ENCODE results near the gene UNC5C. TPM values are rescaled to one million over a fixed set of nuclear protein-coding genes. Genes with fewer than 3 reads are reported as not detected.

UNC5C gene
- total RNA-seq, 2 experiments from 2014 or later: not detected

GRCh38 chr4:95505799-95506198 lies 43.0 kb downstream of the UNC5C start:
- ChIA-PET POLR2A (no interaction called here), CTCF (no interaction called here)
- H3K9me3 ChIP-seq (ENCODE audit: control insufficient read depth in 1 of 2, insufficient read depth in 1 of 2, low read length in 2 of 2): no peaks in the 10 kb centered on the region
- TF ChIP-seq CTCF (IDR thresholded peaks at IDR 0.05): no peak
- H3K4me3 ChIP-seq (ENCODE audit: low read length): no peak overlapping the region
- H3K9me3 Mint-ChIP-seq: no peaks in the 10 kb centered on the region
- no peaks in the 10 kb centered on the region for H3K36me3 Mint-ChIP-seq (ENCODE audit: low read depth)
- no peaks in the 10 kb centered on the region for H3K27me3 Mint-ChIP-seq
- no peak overlapping the region for H3K27ac ChIP-seq (ENCODE audit: low read depth in 1 of 2, low read length in 2 of 2)
- no peak overlapping the region for H3K4me3 Mint-ChIP-seq
- no peaks in the 10 kb centered on the region for H3K4me1 ChIP-seq (ENCODE audit: insufficient read depth, low read length)
- H3K27ac Mint-ChIP-seq: no peak overlapping the region
- intact Hi-C loops (cut with DNase I, micrococcal nuclease): no loop called here
- no peaks in the 10 kb centered on the region for H3K27me3 ChIP-seq (ENCODE audit: control insufficient read depth in 1 of 2, insufficient read depth in 2 of 2, low read length in 2 of 2)
- H3K36me3 ChIP-seq (ENCODE audit: insufficient read depth, low read length): no peaks in the 10 kb centered on the region
- no peak for ATAC-seq (ENCODE audit: poor library complexity)
- DNase-seq: no peak
- no peaks in the 10 kb centered on the region for H3K4me1 Mint-ChIP-seq (ENCODE audit: low read depth)

GRCh38 chr4:95505151-95505550 lies 43.6 kb downstream of the UNC5C start:
- no peaks in the 10 kb centered on the region for H3K4me1 ChIP-seq (ENCODE audit: insufficient read depth, low read length)
- Mint-ChIP-seq H3K9me3 (no peaks in the 10 kb centered on the region), H3K27me3 (no peaks in the 10 kb centered on the region), H3K27ac (no peak overlapping the region), H3K4me3 (no peak overlapping the region), H3K4me1 (ENCODE audit: low read depth) (no peaks in the 10 kb centered on the region), H3K36me3 (ENCODE audit: low read depth) (no peaks in the 10 kb centered on the region)
- no peaks in the 10 kb centered on the region for H3K36me3 ChIP-seq (ENCODE audit: insufficient read depth, low read length)
- no peaks in the 10 kb centered on the region for H3K9me3 ChIP-seq (ENCODE audit: control insufficient read depth in 1 of 2, insufficient read depth in 1 of 2, low read length in 2 of 2)
- no peak for DNase-seq
- H3K27me3 ChIP-seq (ENCODE audit: control insufficient read depth in 1 of 2, insufficient read depth in 2 of 2, low read length in 2 of 2): no peaks in the 10 kb centered on the region
- CTCF ChIA-PET: no interaction called here
- no peak overlapping the region for H3K4me3 ChIP-seq (ENCODE audit: low read length)
- intact Hi-C loops (cut with DNase I, micrococcal nuclease): no loop called here
- TF ChIP-seq CTCF (IDR thresholded peaks at IDR 0.05): no peak
- H3K27ac ChIP-seq (ENCODE audit: low read depth in 1 of 2, low read length in 2 of 2): no peak overlapping the region
- no peak for ATAC-seq (ENCODE audit: poor library complexity)
- POLR2A ChIA-PET: no interaction called here

GRCh38 chr4:95504501-95504900 lies 44.3 kb downstream of the UNC5C start:
- ChIA-PET CTCF (no interaction called here), POLR2A (no interaction called here)
- Histone ChIP-seq H3K27ac (ENCODE audit: low read depth in 1 of 2, low read length in 2 of 2) (no peak overlapping the region), H3K36me3 (ENCODE audit: insufficient read depth, low read length) (no peaks in the 10 kb centered on the region), H3K27me3 (ENCODE audit: control insufficient read depth in 1 of 2, insufficient read depth in 2 of 2, low read length in 2 of 2) (no peaks in the 10 kb centered on the region), H3K4me3 (ENCODE audit: low read length) (no peak overlapping the region), H3K4me1 (ENCODE audit: insufficient read depth, low read length) (no peaks in the 10 kb centered on the region), H3K9me3 (ENCODE audit: control insufficient read depth in 1 of 2, insufficient read depth in 1 of 2, low read length in 2 of 2) (no peaks in the 10 kb centered on the region)
- DNase-seq (no peak), ATAC-seq (ENCODE audit: poor library complexity) (no peak)
- no peak for TF ChIP-seq CTCF (IDR thresholded peaks at IDR 0.05)
- Mint-ChIP-seq H3K36me3 (ENCODE audit: low read depth) (no peaks in the 10 kb centered on the region), H3K27me3 (no peaks in the 10 kb centered on the region), H3K4me1 (ENCODE audit: low read depth) (no peaks in the 10 kb centered on the region), H3K9me3 (no peaks in the 10 kb centered on the region), H3K4me3 (no peak overlapping the region), H3K27ac (no peak overlapping the region)
- intact Hi-C loops (cut with DNase I, micrococcal nuclease): no loop called here
